ENCODE measurements around the gene TPRG1L.

TPRG1L gene

GRCh38 chr1:3658231-3658615, 33.4 kb downstream of the TPRG1L start:
- Histone ChIP-seq H3K4me2 (ENCODE audit: low read depth, low read length) (no peak overlapping the region), H3K4me3 (ENCODE audit: low read length) (no peak overlapping the region), H4K20me1 (ENCODE audit: insufficient read depth, low read length) (no peaks in the 10 kb centered on the region; the same call in 1 of the 2 replicates), H3K4me1 (ENCODE audit: low read length) (no peaks in the 10 kb centered on the region; the same call in 1 of the 2 replicates), H3K9ac (ENCODE audit: low read length) (no peak overlapping the region), H3K27ac (ENCODE audit: low read length) (no peak overlapping the region), H3K36me3 (replicated peaks; ENCODE audit: insufficient read depth, low read length) (no peaks in the 10 kb centered on the region), H3K9me2 (replicated peaks; ENCODE audit: insufficient read depth, low read length) (no peaks in the 10 kb centered on the region), H3K27me3 (replicated peaks; ENCODE audit: insufficient read depth, low read length) (no peaks in the 10 kb centered on the region), H3F3A (ENCODE audit: insufficient read depth, low read length) (no peaks in the 10 kb centered on the region), H3K9me3 (replicated peaks; ENCODE audit: insufficient read depth, low read length) (no peaks in the 10 kb centered on the region), H2AFZ (ENCODE audit: low read length) (no peak overlapping the region), H3K79me2 (ENCODE audit: low read length) (peaks cover 73% of the 10 kb centered on the region)
- TF ChIP-seq EZH2 (optimal IDR thresholded peaks at IDR 0.05; ENCODE audit: low read depth, low read length) (no peak), EZH2phosphoT487 (IDR thresholded peaks at IDR 0.05; ENCODE audit: low read length) (no peak), CTCF (IDR thresholded peaks at IDR 0.05; ENCODE audit: low read length) (no peak)
- no peak for DNase-seq

GRCh38 chr1:3659093-3659492, 34.3 kb downstream of the TPRG1L start:
- Histone ChIP-seq H3K79me2 (ENCODE audit: low read length) (peaks cover 71% of the 10 kb centered on the region), H3F3A (ENCODE audit: insufficient read depth, low read length) (no peaks in the 10 kb centered on the region), H3K4me1 (ENCODE audit: low read length) (no peaks in the 10 kb centered on the region), H3K4me2 (ENCODE audit: low read depth, low read length) (no peak overlapping the region), H3K36me3 (replicated peaks; ENCODE audit: insufficient read depth, low read length) (no peaks in the 10 kb centered on the region), H3K9ac (ENCODE audit: low read length) (no peak overlapping the region), H3K27me3 (replicated peaks; ENCODE audit: insufficient read depth, low read length) (no peaks in the 10 kb centered on the region), H4K20me1 (ENCODE audit: insufficient read depth, low read length) (no peaks in the 10 kb centered on the region; the same call in 1 of the 2 replicates), H2AFZ (ENCODE audit: low read length) (no peak overlapping the region), H3K4me3 (ENCODE audit: low read length) (no peak overlapping the region), H3K9me3 (replicated peaks; ENCODE audit: insufficient read depth, low read length) (no peaks in the 10 kb centered on the region), H3K9me2 (replicated peaks; ENCODE audit: insufficient read depth, low read length) (no peaks in the 10 kb centered on the region), H3K27ac (ENCODE audit: low read length) (no peak overlapping the region)
- no peak for TF ChIP-seq EZH2phosphoT487 (IDR thresholded peaks at IDR 0.05; ENCODE audit: low read length)
- TF ChIP-seq CTCF (IDR thresholded peaks at IDR 0.05; ENCODE audit: low read length), result no peak
- no peak for DNase-seq

- Histone ChIP-seq H4K20me1 (ENCODE audit: insufficient read depth, low read length) (0 out of 2 replicates have a peak, but pooled peaks cover 6% of the 10 kb centered on the region), H3K9me3 (replicated peaks; ENCODE audit: insufficient read depth, low read length) (no peaks in the 10 kb centered on the region), H3K36me3 (replicated peaks; ENCODE audit: insufficient read depth, low read length) (no peaks in the 10 kb centered on the region), H3K27ac (ENCODE audit: low read length) (no peak overlapping the region), H3K4me3 (ENCODE audit: low read length) (no peak overlapping the region), H3K9me2 (replicated peaks; ENCODE audit: insufficient read depth, low read length) (no peaks in the 10 kb centered on the region), H3K4me2 (ENCODE audit: low read depth, low read length) (no peak overlapping the region), H3K9ac (ENCODE audit: low read length) (no peak overlapping the region), H3K4me1 (ENCODE audit: low read length) (no peaks in the 10 kb centered on the region), H2AFZ (ENCODE audit: low read length) (no peak overlapping the region), H3K27me3 (replicated peaks; ENCODE audit: insufficient read depth, low read length) (no peaks in the 10 kb centered on the region), H3K79me2 (ENCODE audit: low read length) (peaks cover 77% of the 10 kb centered on the region), H3F3A (ENCODE audit: insufficient read depth, low read length) (no peaks in the 10 kb centered on the region)
- no peak for DNase-seq
- TF ChIP-seq EZH2phosphoT487 (IDR thresholded peaks at IDR 0.05; ENCODE audit: low read length) (no peak), CTCF (IDR thresholded peaks at IDR 0.05; ENCODE audit: low read length) (no peak), EZH2 (optimal IDR thresholded peaks at IDR 0.05; ENCODE audit: low read depth, low read length) (no peak)
Measured at GRCh38 chr1:3660704-3661103, 35.9 kb downstream of the TPRG1L start.

All from MM.1S (cell line).